ENCODE data around the gene PDE8A.
"Not testable (repeated sequence)": the region's sequence is repeated elsewhere in the genome, so short reads cannot be mapped to it uniquely, and the experiment has no call there.

PDE8A gene

DNA sequence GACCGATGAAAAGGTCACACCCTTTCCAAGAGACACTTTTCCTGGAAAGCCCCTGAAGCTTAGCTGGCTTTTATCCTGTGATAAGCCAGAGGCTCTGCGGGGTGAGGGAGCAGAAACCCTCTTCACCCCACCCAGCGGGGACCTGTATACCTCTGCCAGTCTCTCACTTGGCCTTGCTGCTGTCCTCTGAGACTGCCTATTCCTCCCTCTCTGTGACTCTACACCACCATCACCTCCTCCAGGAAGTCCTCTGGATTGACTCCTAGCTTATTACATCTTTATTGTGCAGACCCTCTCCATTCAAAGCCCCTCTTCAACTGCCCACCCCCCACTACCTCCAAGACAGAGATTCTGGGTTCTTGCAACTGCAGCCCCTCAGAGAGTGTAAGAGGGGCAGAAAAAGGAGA is 206.5 kb downstream of the PDE8A start:
- DNase-seq: not testable (repeated sequence)
